ENCODE results near the gene SSU72. TPM values are rescaled to one million over a fixed set of nuclear protein-coding genes. Genes with fewer than 3 reads are reported as not detected.

Gene SSU72
- total RNA-seq, 4 donors from 2014 or later, result 95.7 to 130 (median 107) TPM

DNA sequence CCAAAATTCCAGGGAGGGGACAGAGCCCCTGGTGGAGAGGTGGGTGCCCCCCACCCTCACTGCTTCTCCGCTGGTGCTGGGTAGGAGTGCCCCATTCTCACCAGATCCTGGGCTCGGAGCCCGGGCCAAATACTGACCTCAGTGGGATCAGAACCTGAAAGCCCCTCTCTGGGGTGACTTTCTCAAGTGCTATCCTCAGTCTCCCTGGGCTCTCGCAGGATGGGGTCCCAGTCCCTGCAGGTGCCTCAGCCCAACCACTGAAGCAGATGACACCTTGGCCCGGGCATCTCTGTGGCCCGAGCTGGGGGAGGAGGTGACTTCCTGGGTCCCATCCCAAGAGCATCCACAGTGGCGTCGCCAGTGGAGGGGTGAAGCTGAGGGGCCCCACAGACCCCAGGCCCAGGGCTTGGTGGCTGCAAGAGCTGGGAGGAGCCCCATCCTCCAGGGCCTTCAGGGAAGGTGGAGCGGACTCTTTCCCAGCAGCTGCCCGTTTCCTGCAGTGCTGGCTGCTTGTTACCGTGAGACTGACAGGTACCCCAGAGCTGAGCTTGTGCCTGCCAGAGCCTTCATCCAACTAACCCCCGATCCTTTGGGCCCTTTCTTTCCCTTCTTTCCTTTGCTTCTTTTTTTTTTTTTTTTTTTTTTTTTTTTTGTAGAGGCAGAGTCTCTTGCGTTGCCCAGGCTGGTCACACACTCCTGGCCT lies 29.2 kb upstream of the SSU72 start:
- no peak for ATAC-seq (ENCODE audit: low FRiP score)
- TF ChIP-seq, protein P1, sequence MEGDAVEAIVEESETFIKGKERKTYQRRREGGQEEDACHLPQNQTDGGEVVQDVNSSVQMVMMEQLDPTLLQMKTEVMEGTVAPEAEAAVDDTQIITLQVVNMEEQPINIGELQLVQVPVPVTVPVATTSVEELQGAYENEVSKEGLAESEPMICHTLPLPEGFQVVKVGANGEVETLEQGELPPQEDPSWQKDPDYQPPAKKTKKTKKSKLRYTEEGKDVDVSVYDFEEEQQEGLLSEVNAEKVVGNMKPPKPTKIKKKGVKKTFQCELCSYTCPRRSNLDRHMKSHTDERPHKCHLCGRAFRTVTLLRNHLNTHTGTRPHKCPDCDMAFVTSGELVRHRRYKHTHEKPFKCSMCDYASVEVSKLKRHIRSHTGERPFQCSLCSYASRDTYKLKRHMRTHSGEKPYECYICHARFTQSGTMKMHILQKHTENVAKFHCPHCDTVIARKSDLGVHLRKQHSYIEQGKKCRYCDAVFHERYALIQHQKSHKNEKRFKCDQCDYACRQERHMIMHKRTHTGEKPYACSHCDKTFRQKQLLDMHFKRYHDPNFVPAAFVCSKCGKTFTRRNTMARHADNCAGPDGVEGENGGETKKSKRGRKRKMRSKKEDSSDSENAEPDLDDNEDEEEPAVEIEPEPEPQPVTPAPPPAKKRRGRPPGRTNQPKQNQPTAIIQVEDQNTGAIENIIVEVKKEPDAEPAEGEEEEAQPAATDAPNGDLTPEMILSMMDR (IDR thresholded peaks at IDR 0.05), result no peak

DNA sequence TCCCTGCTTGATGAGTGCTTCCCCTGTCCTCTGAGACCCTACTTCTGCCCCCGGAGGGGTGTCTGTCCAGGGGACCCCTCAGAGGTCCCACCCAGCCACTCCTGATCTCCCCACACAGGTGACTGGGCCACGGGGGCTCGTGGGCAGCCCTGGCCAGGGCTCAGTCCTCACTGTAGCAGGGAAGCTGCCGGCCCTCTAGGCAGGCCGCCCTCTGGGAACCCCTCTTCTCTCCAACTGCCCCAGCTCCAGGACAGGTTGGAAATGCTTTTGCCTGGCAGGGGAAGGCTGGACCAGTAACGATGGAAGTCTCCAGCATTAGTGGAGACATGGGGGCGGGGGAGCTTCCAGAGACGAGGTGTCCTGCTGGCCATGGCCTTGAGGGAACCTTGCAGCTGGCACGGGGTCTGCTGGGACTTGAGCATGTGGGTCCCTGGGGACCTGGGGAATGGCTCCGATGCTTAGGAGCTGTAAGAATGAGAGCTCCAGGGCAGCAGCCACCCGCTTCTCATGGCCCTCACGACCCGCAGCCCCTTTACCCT lies 28.4 kb upstream of the SSU72 start:
- TF ChIP-seq, protein P1 (IDR thresholded peaks at IDR 0.05), result no peak
- DNase-seq (ENCODE audit: low spot score) (no peak), ATAC-seq (ENCODE audit: low FRiP score) (no peak)

More for the DNA sequence above, 29.2 kb upstream of the SSU72 start:
- DNase-seq (ENCODE audit: low spot score), result no peak

DNA sequence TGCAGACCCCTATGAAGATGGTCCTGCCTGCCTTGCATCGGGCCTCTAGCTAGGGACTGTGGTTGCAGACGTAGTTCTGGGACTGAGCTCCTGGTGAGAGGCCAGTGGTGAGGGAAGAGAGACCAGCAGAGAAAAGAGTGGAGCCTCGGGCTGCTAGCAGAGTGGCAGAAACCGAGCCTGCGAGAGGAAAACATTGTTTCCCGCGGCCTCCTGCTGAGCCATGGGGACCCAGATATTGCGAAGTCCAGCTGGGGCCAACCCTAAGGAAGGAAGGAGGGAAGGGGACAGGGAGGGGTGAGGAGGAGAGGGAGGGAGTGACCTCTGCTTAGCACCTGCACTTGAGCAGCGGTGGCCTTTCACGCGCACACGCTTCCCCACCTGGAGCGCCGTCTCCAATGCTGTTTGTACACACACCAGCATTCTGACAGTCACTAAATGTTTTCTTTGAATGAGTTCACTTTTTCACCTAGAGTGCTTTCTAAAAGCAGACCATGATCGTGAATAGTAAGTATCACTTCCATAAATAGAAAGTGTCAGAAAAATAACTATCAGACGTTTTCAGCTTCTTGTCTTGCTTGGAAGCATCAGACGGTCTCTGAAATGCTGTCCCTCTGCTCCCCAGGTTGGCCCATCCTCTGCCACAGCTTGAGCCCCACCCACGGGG lies 27.8 kb upstream of the SSU72 start:
- DNase-seq (ENCODE audit: low spot score) (no peak), ATAC-seq (ENCODE audit: low FRiP score) (no peak)
- TF ChIP-seq, protein P1 (IDR thresholded peaks at IDR 0.05), result no peak

DNA sequence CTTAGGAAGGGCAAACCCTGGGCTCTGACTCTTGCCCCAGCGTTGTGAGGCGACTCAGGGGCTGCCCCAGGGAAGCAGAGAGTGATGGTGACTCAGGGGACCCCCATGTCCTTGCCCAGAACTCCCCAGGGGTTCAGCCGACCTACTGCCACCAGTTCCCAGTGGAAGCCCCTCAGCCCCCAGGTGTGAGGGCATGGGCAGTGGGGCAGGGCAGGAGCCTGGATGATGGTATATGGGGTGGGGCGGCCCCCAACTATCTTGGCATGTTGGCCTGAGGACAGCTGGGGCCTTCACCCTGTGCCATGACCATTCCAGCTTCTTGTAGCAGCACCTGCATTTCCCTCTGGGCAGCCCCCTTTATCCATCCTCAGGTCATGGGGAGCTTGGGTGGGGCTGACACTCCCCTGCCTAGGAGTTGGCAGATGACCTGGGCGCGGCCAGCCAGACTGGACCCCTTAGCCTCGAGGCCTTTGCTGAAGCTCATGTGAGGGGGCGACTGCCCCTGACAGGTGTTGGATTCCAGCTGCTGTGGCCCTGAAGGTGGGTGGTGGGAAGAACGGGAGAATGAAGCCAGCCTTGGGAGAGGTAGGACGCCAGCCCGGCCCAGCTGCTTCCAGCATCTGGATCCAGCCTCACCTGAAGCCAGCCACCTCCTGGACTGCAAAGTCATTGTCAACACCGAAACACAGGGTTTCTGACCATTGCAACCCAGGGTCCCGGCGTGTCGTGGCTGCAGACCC lies 27.1 kb upstream of the SSU72 start:
- DNase-seq (ENCODE audit: low spot score) (no peak), ATAC-seq (ENCODE audit: low FRiP score) (no peak)
- TF ChIP-seq, protein P1 (IDR thresholded peaks at IDR 0.05), result no peak

DNA sequence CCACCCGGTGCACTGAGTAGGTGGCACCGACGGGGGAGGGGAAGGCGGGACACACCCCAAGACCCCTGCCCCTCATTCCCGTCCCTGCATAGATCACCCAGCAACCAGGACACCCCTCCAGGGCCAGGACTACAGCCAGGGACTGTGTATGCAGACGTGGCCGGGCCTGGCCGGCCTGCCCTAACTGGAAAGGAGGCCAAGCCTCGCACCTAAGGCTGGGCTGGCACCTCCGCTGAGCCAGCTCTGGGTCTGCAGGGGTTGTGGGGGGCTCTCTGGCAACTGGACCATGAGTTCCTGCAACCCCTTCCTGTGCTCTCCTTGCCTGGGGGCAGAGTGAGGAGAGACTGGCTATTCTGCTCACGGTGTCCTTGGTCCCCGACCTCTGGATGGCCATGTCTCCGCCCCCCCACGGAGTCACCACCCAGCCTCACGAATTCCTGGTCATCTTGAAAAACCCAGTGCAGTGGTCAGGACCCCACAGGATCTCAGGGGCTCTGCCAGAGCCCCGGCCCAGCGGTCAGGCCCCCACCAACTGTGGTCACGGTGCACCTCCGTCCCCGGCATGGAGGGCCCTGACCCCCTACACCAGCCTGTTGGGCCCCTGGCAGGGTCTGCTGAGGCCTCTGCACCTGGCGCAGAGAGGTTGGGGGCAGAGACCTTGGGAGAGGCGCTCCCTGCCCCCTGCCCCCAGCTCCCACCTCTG lies 26.3 kb upstream of the SSU72 start:
- TF ChIP-seq, protein P1 (IDR thresholded peaks at IDR 0.05), result no peak
- DNase-seq (ENCODE audit: low spot score), result no peak
- no peak for ATAC-seq (ENCODE audit: low FRiP score)

DNA sequence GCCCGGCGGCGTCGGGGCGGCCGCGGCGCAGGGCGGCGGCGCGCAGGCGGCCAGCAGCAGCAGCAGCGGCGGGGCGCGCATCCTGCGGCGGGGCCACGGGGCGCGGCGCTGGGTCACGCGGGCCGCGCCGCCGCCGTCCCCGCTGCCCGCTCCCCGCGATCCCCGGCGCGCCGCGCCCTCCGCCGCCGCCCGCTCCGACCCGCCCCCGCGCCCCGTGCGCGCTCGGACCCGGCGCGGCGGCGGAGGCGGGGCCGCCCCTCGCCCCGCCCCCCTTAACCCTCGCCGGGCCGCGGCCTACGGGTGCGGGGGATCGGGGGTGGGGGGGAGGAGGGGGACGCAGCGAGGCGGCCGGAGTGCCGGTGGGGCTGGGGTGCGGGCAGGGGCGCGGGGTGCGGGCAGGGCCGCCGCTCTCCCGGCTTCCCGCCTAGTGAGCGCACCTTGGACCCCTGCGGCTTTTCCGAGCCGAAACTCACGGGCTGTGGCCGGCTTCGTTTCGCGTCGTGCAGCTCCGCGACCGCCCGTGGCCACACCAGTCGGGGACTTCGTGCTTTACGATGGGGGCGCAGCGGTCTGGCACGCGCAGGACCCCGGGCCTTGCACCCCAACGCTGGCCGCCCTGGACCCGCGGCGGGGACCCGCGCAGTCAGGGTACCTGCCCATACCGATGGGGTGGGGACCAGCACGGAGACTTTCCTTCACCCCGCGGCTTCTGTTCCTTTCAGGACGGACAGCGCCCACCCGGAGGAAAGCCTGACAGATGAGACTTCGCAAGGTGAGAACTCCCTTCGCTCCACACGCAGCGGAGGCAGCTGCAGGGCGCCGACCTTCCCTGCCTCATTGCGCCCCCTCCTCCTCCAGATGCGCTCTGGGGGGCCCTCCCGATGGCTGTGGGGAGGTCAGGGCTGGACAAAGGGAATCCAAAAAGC lies 25.5 kb upstream of the SSU72 start, which contains the start of gene FNDC10:
FNDC10 (minus strand) TSS at position 201 of the 926 bp plus-strand sequence; CDS start at position 81, 120 bp downstream.
- ATAC-seq (ENCODE audit: low FRiP score) (no peak), DNase-seq (ENCODE audit: low spot score) (no peak)
- TF ChIP-seq, protein P1 (IDR thresholded peaks at IDR 0.05), result no peak

Data from omental fat pad (tissue), 4 donors.